Colonic mucosa (tissue), 4 donors: ENCODE measurements around the gene TPCN1. TPM values are rescaled to one million over a fixed set of nuclear protein-coding genes. Genes with fewer than 3 reads are reported as not detected.

Experiments used
- DNase-seq: peaks from one replicate; pipeline ENCODE4 v3.0.0-alpha.2; 2020
- H3K27ac ChIP-seq: fragments of 200-600 bp; one replicate; pipeline ENCODE4 v1.8.0; 2021
- H3K27me3 ChIP-seq: fragments of 200-600 bp; one replicate; pipeline ENCODE4 v1.8.0; 2021
- H3K36me3 ChIP-seq: fragments of 200-600 bp; one replicate; pipeline ENCODE4 v1.8.0; 2021
- H3K4me1 ChIP-seq: fragments of 200-600 bp; one replicate; pipeline ENCODE4 v1.8.0; 2021; ENCODE audit warnings: mild to moderate bottlenecking
- H3K4me3 ChIP-seq: fragments of 200-600 bp; one replicate; pipeline ENCODE4 v1.8.0; 2021
- H3K9ac ChIP-seq, 2 donors: one replicate each; pipeline ENCODE4 v1.7.0; 2013; ENCODE audit warnings: control low read depth in 2 of 2, low read depth in 2 of 2, low read length in 2 of 2
- H3K9me3 ChIP-seq: fragments of 200-600 bp; one replicate; pipeline ENCODE4 v1.8.0; 2021
- intact Hi-C: fragments of 100-400 bp; cut with DNase I; formaldehyde crosslinking; loops from one replicate; pipeline ENCODE4 v1.14.1; 2022
- total RNA-seq, 2 donors: library from RNA; stranded (reverse); fragmentation: NEBNext Ultra II Directional in 1 of 2; extraction: Animal tissue kit (Norgen Biotek cat#: 25700) in 1 of 2; gene quantifications; one replicate each; pipeline ENCODE4 v1.2.1, GENCODE V29; 2021
- TF ChIP-seq, protein P1 (sequence below): fragments of 200-600 bp; IDR thresholded peaks from one replicate; pipeline ENCODE4 v1.8.0; 2022; ENCODE audit warnings: antibody characterized with exemption, mild to moderate bottlenecking
- donor health status: healthy.
- donor health status: DM: no; HTN: no; CAD: no.
- donor health status: DM: no; HTN: no; CAD: no.

Gene TPCN1
- total RNA-seq, 2 donors from 2014 or later = 55.5 to 85.6 TPM

DNA sequence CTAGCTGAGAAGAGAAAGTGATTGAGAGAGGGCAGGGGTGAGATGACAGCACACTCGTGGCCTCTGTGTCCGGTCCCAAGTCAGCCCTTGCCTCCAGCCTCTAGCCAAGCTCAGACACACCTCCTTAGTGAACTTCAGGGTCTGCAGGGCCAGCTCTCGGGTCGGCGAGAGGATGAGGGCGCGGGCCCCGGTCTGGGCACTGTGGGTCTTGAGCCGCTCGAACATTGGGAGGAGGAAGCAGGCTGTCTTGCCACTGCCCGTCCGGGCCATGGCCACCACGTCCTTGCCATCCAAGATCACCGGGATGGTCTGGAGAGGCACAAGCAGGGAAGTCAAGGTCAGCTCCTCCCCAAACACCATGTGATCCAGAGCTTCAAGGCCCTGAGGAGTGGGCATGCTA lies 42.2 kb upstream of the TPCN1 start:
- no peak overlapping the region for H3K9ac ChIP-seq
- no peak for DNase-seq
- peaks cover 2% of the 10 kb centered on the region for H3K4me1 ChIP-seq
- H3K27ac ChIP-seq = no peak overlapping the region
- no peaks in the 10 kb centered on the region for H3K9me3 ChIP-seq
- intact Hi-C loops = no loop called here
- H3K4me3 ChIP-seq = no peak overlapping the region
- no peaks in the 10 kb centered on the region for H3K27me3 ChIP-seq
- TF ChIP-seq, protein P1, sequence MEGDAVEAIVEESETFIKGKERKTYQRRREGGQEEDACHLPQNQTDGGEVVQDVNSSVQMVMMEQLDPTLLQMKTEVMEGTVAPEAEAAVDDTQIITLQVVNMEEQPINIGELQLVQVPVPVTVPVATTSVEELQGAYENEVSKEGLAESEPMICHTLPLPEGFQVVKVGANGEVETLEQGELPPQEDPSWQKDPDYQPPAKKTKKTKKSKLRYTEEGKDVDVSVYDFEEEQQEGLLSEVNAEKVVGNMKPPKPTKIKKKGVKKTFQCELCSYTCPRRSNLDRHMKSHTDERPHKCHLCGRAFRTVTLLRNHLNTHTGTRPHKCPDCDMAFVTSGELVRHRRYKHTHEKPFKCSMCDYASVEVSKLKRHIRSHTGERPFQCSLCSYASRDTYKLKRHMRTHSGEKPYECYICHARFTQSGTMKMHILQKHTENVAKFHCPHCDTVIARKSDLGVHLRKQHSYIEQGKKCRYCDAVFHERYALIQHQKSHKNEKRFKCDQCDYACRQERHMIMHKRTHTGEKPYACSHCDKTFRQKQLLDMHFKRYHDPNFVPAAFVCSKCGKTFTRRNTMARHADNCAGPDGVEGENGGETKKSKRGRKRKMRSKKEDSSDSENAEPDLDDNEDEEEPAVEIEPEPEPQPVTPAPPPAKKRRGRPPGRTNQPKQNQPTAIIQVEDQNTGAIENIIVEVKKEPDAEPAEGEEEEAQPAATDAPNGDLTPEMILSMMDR = no peak
- H3K36me3 ChIP-seq = peaks cover 22% of the 10 kb centered on the region

DNA sequence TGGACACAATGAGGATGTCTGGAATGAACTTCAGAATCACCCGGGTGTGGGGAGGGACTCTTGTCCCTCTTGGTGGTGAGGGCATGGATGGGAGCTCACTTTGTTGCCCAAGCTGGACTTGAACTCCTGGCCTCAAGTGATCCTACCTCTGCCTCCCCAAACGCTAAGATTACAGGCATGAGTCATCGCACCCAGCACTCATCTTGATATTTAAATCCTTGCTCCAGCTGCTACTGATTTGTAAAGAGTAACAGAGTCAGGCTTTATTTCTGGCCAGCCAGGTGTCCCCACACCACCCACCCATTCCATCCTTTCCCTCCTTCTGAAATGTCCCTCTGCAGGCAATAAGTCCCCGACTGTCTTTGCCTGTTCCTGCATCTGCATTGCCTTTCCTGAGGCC lies 40.9 kb upstream of the TPCN1 start:
- intact Hi-C loops = no loop called here
- TF ChIP-seq, protein P1 = no peak
- Histone ChIP-seq H3K27ac (no peak overlapping the region), H3K4me3 (no peak overlapping the region), H3K36me3 (peaks cover 22% of the 10 kb centered on the region), H3K9me3 (no peaks in the 10 kb centered on the region), H3K9ac (no peak overlapping the region), H3K27me3 (no peaks in the 10 kb centered on the region), H3K4me1 (peaks cover 5% of the 10 kb centered on the region)
- no peak for DNase-seq

DNA sequence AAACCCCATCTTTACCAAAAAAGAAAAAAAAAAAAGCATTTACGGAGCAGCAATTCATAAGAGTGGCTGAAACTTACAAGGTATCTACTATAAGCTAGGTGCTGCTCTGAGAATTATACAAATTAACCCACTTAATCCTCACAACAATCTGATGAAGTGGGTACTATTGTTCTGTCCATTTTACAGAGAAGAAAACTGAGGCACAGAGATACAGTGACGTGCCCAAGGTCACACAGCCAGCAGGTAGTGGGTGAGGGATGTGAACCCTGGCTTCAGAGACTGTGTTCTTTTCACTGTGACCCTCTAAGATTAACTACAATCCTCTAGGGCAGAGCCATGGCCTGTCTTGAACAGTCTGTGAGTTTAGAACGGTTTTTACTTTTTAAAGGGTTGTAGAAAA lies 39.3 kb upstream of the TPCN1 start:
- no peak for DNase-seq
- H3K36me3 ChIP-seq = peaks cover 22% of the 10 kb centered on the region
- TF ChIP-seq, protein P1 = no peak
- no peak overlapping the region for H3K4me3 ChIP-seq
- no peak overlapping the region for H3K27ac ChIP-seq
- H3K27me3 ChIP-seq = no peaks in the 10 kb centered on the region
- intact Hi-C loops = no loop called here
- peaks cover 14% of the 10 kb centered on the region for H3K4me1 ChIP-seq
- no peaks in the 10 kb centered on the region for H3K9me3 ChIP-seq
- H3K9ac ChIP-seq = no peak overlapping the region

DNA sequence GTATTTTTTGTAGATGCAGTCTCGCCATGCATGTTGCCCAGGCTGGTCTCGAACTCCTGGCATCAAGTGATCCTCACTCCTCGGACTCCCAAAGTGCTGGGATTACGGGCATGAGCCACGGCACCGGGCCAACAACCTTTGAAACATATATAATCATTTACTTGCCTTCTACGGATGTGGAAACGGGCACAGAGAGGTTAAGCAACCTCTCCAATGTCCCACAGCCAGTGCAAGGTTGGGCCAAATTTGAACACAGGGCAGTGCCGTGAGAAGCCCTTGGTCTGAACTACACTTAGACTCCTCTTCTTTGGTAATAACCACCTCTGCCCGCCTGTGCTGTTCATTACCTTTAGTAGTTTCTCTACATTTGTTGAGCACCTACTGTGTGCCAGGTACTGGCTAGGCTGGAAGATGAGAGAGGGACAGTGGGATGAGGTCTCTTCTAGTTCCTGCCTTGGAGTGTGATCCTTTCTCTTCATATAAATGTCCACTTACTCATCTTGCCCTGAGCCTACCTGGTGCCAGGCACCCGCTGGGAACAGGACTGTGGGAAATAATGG lies 38.2 kb upstream of the TPCN1 start:
- TF ChIP-seq, protein P1 = no peak

DNA sequence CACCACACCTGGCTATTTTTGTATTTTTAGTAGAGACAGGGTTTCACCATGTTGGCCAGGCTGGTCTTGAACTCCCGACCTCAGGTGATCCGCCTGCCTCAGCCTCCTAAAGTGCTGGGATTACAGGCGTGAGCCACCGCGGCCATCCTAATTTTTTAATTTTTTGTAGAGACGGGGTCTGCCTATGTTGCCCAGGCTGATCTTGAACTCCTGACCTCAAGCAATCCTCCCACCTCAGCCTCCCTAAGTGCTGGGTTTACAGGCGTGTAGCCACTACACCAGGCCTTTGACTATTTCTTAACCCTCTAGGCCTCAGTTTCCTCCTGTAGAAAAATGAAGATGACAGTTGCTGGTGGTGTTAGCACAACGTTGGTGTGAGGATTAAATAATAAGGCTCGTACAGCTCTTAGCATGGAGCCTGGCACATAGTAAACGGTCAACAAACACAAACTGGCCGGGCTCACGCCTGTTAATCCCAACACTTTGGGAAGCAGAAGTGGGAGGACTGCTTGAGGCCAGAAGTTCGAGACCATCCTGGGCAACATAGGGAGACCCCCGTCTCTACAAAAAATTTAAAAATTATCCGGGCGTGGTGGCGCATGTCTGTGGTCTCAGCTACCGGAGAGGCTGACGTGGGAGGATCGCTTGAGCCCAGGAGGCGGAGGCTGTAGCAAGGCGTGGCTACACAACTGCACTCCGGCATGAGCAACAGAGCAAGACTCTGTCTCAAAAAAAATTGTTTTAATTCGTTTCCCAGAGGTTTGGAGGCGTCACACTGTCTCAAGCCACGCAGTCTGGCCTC lies 37.0 kb upstream of the TPCN1 start:
- DNase-seq = no peak
- peak overlapping the region; percentile 92 for H3K27ac ChIP-seq
- TF ChIP-seq, protein P1 = no peak
- H3K9ac ChIP-seq = peak overlapping the region; percentile 91 to 99
- peak overlapping the region; percentile 98 for H3K4me3 ChIP-seq
- peaks cover 14% of the 10 kb centered on the region for H3K4me1 ChIP-seq
- H3K27me3 ChIP-seq = no peaks in the 10 kb centered on the region
- no peaks in the 10 kb centered on the region for H3K9me3 ChIP-seq
- intact Hi-C loops = no loop called here
- peaks cover 7% of the 10 kb centered on the region for H3K36me3 ChIP-seq

More for the DNA sequence above, 38.2 kb upstream of the TPCN1 start:
- intact Hi-C loops = no loop called here
- H3K9me3 ChIP-seq = no peaks in the 10 kb centered on the region
- no peak overlapping the region for H3K9ac ChIP-seq
- no peak overlapping the region for H3K4me3 ChIP-seq
- no peak for DNase-seq
- H3K27me3 ChIP-seq = no peaks in the 10 kb centered on the region
- H3K27ac ChIP-seq = no peak overlapping the region
- peaks cover 14% of the 10 kb centered on the region for H3K4me1 ChIP-seq
- peaks cover 19% of the 10 kb centered on the region for H3K36me3 ChIP-seq
